Trophoblast cell (in vitro differentiated cells and primary cell): ENCODE measurements around the gene PCGF2.

ENCODE experiments used
- DNase-seq, 2 donors: peaks; one replicate each; pipeline ENCODE4 v3.0.0-alpha.2; 2016
- H2AFZ ChIP-seq: 2 replicates; pipeline ENCODE4 v1.6.1; 2013; ENCODE audit warnings: low read length, moderate library complexity, mild to moderate bottlenecking; ENCODE audit not compliant: insufficient read depth, poor library complexity
- H2AK5ac ChIP-seq: 2 replicates; pipeline ENCODE4 v1.6.1; 2013; ENCODE audit warnings: mild to moderate bottlenecking, low read length
- H2BK120ac ChIP-seq: 2 replicates; pipeline ENCODE4 v1.6.1; 2013; ENCODE audit warnings: low read length, mild to moderate bottlenecking, moderate library complexity; ENCODE audit not compliant: insufficient read depth, poor library complexity
- H2BK12ac ChIP-seq: 2 replicates; pipeline ENCODE4 v1.6.1; 2013; ENCODE audit warnings: mild to moderate bottlenecking, low read length, moderate library complexity
- H2BK5ac ChIP-seq: 2 replicates; pipeline ENCODE4 v1.6.1; 2013; ENCODE audit warnings: low read length, low read depth, moderate library complexity, mild to moderate bottlenecking; ENCODE audit not compliant: poor library complexity
- H3K14ac ChIP-seq: 2 replicates; pipeline ENCODE4 v1.6.1; 2013; ENCODE audit warnings: mild to moderate bottlenecking, low read length
- H3K18ac ChIP-seq: 2 replicates; pipeline ENCODE4 v1.6.1; 2013; ENCODE audit warnings: mild to moderate bottlenecking, low read length
- H3K23ac ChIP-seq: 2 replicates; pipeline ENCODE4 v1.6.1; 2013; ENCODE audit warnings: low read length
- H3K27ac ChIP-seq: 2 replicates; pipeline ENCODE4 v1.5.1; 2013; ENCODE audit warnings: low read depth, mild to moderate bottlenecking, inconsistent platforms, low read length, moderate library complexity
- H3K27me3 ChIP-seq: 2 replicates; pipeline ENCODE4 v1.6.1; 2013; ENCODE audit warnings: inconsistent platforms, mild to moderate bottlenecking, low read length, moderate library complexity; ENCODE audit not compliant: insufficient read depth
- H3K36me3 ChIP-seq, 2 experiments: 1 replicate in 1 of 2; 2 replicates in 1 of 2; pipeline ENCODE4 v1.6.1; 2013; ENCODE audit warnings: low read length in 2 of 2, mild to moderate bottlenecking in 2 of 2, moderate library complexity in 1 of 2; ENCODE audit not compliant: insufficient read depth in 2 of 2, control insufficient read depth in 1 of 2
- H3K4ac ChIP-seq: 2 replicates; pipeline ENCODE4 v1.6.1; 2013; ENCODE audit warnings: low read depth, mild to moderate bottlenecking, low read length, moderate library complexity
- H3K4me1 ChIP-seq, 2 experiments: 1 replicate in 1 of 2; 2 replicates in 1 of 2; pipeline ENCODE4 v1.6.1; 2013; ENCODE audit warnings: low read length in 2 of 2, mild to moderate bottlenecking in 2 of 2, moderate library complexity in 1 of 2; ENCODE audit not compliant: insufficient read depth in 2 of 2, control insufficient read depth in 1 of 2
- H3K4me2 ChIP-seq: 2 replicates; pipeline ENCODE4 v1.6.1; 2013; ENCODE audit warnings: inconsistent platforms, mild to moderate bottlenecking, low read length, moderate library complexity
- H3K4me3 ChIP-seq: 2 replicates; pipeline ENCODE4 v1.5.1; 2013; ENCODE audit warnings: mild to moderate bottlenecking, low read depth, low read length, inconsistent platforms
- H3K79me1 ChIP-seq: one replicate; pipeline ENCODE4 v1.6.1; 2013; ENCODE audit warnings: low read length
- H3K79me2 ChIP-seq: 2 replicates; pipeline ENCODE4 v1.6.1; 2013; ENCODE audit warnings: low read length, mild to moderate bottlenecking; ENCODE audit not compliant: control insufficient read depth, insufficient read depth, poor library complexity
- H3K9ac ChIP-seq: 2 replicates; pipeline ENCODE4 v1.6.1; 2013; ENCODE audit warnings: mild to moderate bottlenecking, low read length
- H3K9me3 ChIP-seq: 2 replicates; pipeline ENCODE4 v1.6.1; 2013; ENCODE audit warnings: low read depth, mild to moderate bottlenecking, control low read depth, inconsistent platforms, low read length; ENCODE audit not compliant: insufficient read depth
- H4K12ac ChIP-seq: 2 replicates; pipeline ENCODE4 v1.6.1; 2013; ENCODE audit warnings: low read depth, mild to moderate bottlenecking, low read length, moderate library complexity
- H4K8ac ChIP-seq: 2 replicates; pipeline ENCODE4 v1.6.1; 2013; ENCODE audit warnings: low read depth, mild to moderate bottlenecking, low read length, moderate library complexity
- H4K91ac ChIP-seq: one replicate; pipeline ENCODE4 v1.6.1; 2013; ENCODE audit warnings: low read depth, mild to moderate bottlenecking, low read length, moderate library complexity
- WGBS: extraction: QIAGEN DNeasy Blood & Tissue Kit; methylation state at CpG from one replicate; pipeline ENCODE4 v1.1.7; 2013; ENCODE audit warnings: missing lambda C conversion rate; ENCODE audit not compliant: insufficient read length, insufficient coverage; ENCODE audit errors: extremely low coverage; 5-methylcytosine and 5-hydroxymethylcytosine counted together

Gene PCGF2

GRCh38 chr17:38733982-38734973 is 13.9 kb downstream of the PCGF2 start:
- no peak overlapping the region for H3K27ac ChIP-seq
- no peaks in the 10 kb centered on the region for H3K9me3 ChIP-seq
- no peak overlapping the region for H2BK12ac ChIP-seq
- no CpG with 5 or more reads among the region's 15 CpGs for WGBS
- H4K8ac ChIP-seq = no peak overlapping the region
- no peak overlapping the region for H2BK120ac ChIP-seq
- no peak overlapping the region for H3K14ac ChIP-seq
- H3K18ac ChIP-seq = no peak overlapping the region
- H3K79me2 ChIP-seq = peaks cover 6% of the 10 kb centered on the region
- H3K23ac ChIP-seq = no peak overlapping the region
- no peak overlapping the region for H4K12ac ChIP-seq
- H2AFZ ChIP-seq = no peak overlapping the region
- H3K27me3 ChIP-seq = no peaks in the 10 kb centered on the region
- peaks cover 0 to 9% of the 10 kb centered on the region in 2 experiments for H3K4me1 ChIP-seq
- H3K79me1 ChIP-seq = peaks cover 8% of the 10 kb centered on the region
- no peak overlapping the region for H3K4me3 ChIP-seq
- no peak overlapping the region for H4K91ac ChIP-seq
- no peak overlapping the region for H3K9ac ChIP-seq
- no peak overlapping the region for H3K4ac ChIP-seq
- peak in 1 of 2 donors; percentile 18 for DNase-seq
- H2AK5ac ChIP-seq = no peak overlapping the region
- H3K36me3 ChIP-seq = peaks cover 52 to 55% of the 10 kb centered on the region in 2 experiments
- no peak overlapping the region for H3K4me2 ChIP-seq
- H2BK5ac ChIP-seq = no peak overlapping the region

GRCh38 chr17:38733282-38733981 is 14.7 kb downstream of the PCGF2 start:
- H3K4me1 ChIP-seq = peaks cover 0 to 9% of the 10 kb centered on the region in 2 experiments
- H3K4ac ChIP-seq = no peak overlapping the region
- H2AK5ac ChIP-seq = no peak overlapping the region
- H4K91ac ChIP-seq = no peak overlapping the region
- no peak overlapping the region for H3K23ac ChIP-seq
- no peak overlapping the region for H3K9ac ChIP-seq
- no peak overlapping the region for H2BK120ac ChIP-seq
- H4K12ac ChIP-seq = no peak overlapping the region
- H3K79me1 ChIP-seq = peaks cover 8% of the 10 kb centered on the region
- WGBS = no CpG with 5 or more reads among the region's 9 CpGs
- peaks cover 44 to 46% of the 10 kb centered on the region in 2 experiments for H3K36me3 ChIP-seq
- no peak overlapping the region for H2BK12ac ChIP-seq
- no peak overlapping the region for H4K8ac ChIP-seq
- peaks cover 6% of the 10 kb centered on the region for H3K79me2 ChIP-seq
- H3K27ac ChIP-seq = no peak overlapping the region
- H3K9me3 ChIP-seq = no peaks in the 10 kb centered on the region
- H3K18ac ChIP-seq = no peak overlapping the region
- H2BK5ac ChIP-seq = no peak overlapping the region
- H3K27me3 ChIP-seq = no peaks in the 10 kb centered on the region
- no peak for DNase-seq
- no peak overlapping the region for H3K4me2 ChIP-seq
- no peak overlapping the region for H3K14ac ChIP-seq
- H2AFZ ChIP-seq = no peak overlapping the region
- H3K4me3 ChIP-seq = no peak overlapping the region

GRCh38 chr17:38732376-38733281 is 15.5 kb downstream of the PCGF2 start:
- Histone ChIP-seq H4K91ac (no peak overlapping the region), H3K9ac (no peak overlapping the region), H3K4me2 (no peak overlapping the region), H3K27ac (no peak overlapping the region), H3K79me2 (peaks cover 6% of the 10 kb centered on the region), H3K23ac (no peak overlapping the region), H3K4me3 (no peak overlapping the region), H3K4me1 (peaks cover 0 to 9% of the 10 kb centered on the region in 2 experiments), H3K79me1 (peaks cover 8% of the 10 kb centered on the region), H3K4ac (no peak overlapping the region), H2AFZ (no peak overlapping the region), H2BK5ac (no peak overlapping the region), H2AK5ac (no peak overlapping the region), H2BK12ac (no peak overlapping the region), H3K14ac (no peak overlapping the region), H4K8ac (no peak overlapping the region), H3K9me3 (no peaks in the 10 kb centered on the region), H2BK120ac (no peak overlapping the region), H4K12ac (no peak overlapping the region), H3K27me3 (no peaks in the 10 kb centered on the region), H3K18ac (no peak overlapping the region), H3K36me3 (peaks cover 38 to 40% of the 10 kb centered on the region in 2 experiments)
- DNase-seq = no peak
- WGBS = no CpG with 5 or more reads among the region's 7 CpGs
